Fibroblast of lung (primary cell): ENCODE data around the gene KCND3. TPM values are rescaled to one million over a fixed set of nuclear protein-coding genes. Genes with fewer than 3 reads are reported as not detected.

ENCODE experiments used
- DNase-seq, 2 donors: peaks; one replicate each; pipeline versions ENCODE4 v3.0.0 to v3.0.0-alpha.2; 2010; ENCODE audit warnings: low read depth in 2 of 2
- H2AFZ ChIP-seq: 2 replicates; pipeline ENCODE4 v1.5.1; 2012; ENCODE audit warnings: low read length, control low read depth, inconsistent platforms
- H3K27ac ChIP-seq: 2 replicates; pipeline ENCODE4 v1.5.1; 2011; ENCODE audit warnings: low read length, control low read depth; ENCODE audit not compliant: insufficient read depth
- H3K27me3 ChIP-seq: 2 replicates; pipeline ENCODE4 v1.5.1; 2011; ENCODE audit warnings: mild to moderate bottlenecking, low read length; ENCODE audit not compliant: control insufficient read depth, insufficient read depth
- H3K36me3 ChIP-seq: 2 replicates; pipeline ENCODE4 v1.5.1; 2011; ENCODE audit warnings: low read length; ENCODE audit not compliant: control insufficient read depth, insufficient read depth
- H3K4me1 ChIP-seq: 2 replicates; pipeline ENCODE4 v1.5.1; 2011; ENCODE audit warnings: low read length; ENCODE audit not compliant: control insufficient read depth, insufficient read depth; ENCODE audit errors: extremely low read depth
- H3K4me2 ChIP-seq: 2 replicates; pipeline ENCODE4 v1.5.1; 2011; ENCODE audit warnings: low read length, control low read depth; ENCODE audit not compliant: insufficient read depth; ENCODE audit errors: extremely low read depth
- H3K4me3 ChIP-seq, 4 experiments: fragments of 200-600 bp in 1 of 4; sonication (generic) in 1 of 4; replicated peaks in 1 of 4; 2 replicates each; pipeline ENCODE4 v1.5.1; 2011 to 2016; ENCODE audit warnings: low read length in 4 of 4, low read depth in 3 of 4, mild to moderate bottlenecking in 3 of 4, control low read depth in 2 of 4, inconsistent platforms in 1 of 4, mixed read lengths in 1 of 4; ENCODE audit not compliant: insufficient read depth in 1 of 4; ENCODE audit errors: control extremely low read depth in 1 of 4
- H3K79me2 ChIP-seq: 2 replicates; pipeline ENCODE4 v1.5.1; 2012; ENCODE audit warnings: mild to moderate bottlenecking, low read length, inconsistent platforms; ENCODE audit not compliant: control insufficient read depth, insufficient read depth
- H3K9ac ChIP-seq: 2 replicates; pipeline ENCODE4 v1.5.1; 2011; ENCODE audit warnings: mild to moderate bottlenecking, low read length, control low read depth; ENCODE audit not compliant: insufficient read depth
- H3K9me3 ChIP-seq: 2 replicates; pipeline ENCODE4 v1.5.1; 2012; ENCODE audit warnings: low read depth, low read length; ENCODE audit not compliant: control insufficient read depth, insufficient read depth
- H4K20me1 ChIP-seq: 2 replicates; pipeline ENCODE4 v1.5.1; 2011; ENCODE audit warnings: low read length; ENCODE audit not compliant: control insufficient read depth, insufficient read depth; ENCODE audit errors: extremely low read depth
- CTCF ChIP-seq, 2 donors: IDR thresholded peaks in 1 of 2; conservative IDR thresholded peaks in 1 of 2; 1 replicate in 1 of 2; 2 replicates in 1 of 2; pipeline ENCODE4 v1.5.1; 2011 to 2012; ENCODE audit warnings: low read length in 2 of 2, control low read depth in 1 of 2, inconsistent platforms in 1 of 2, low read depth in 1 of 2, mild to moderate bottlenecking in 1 of 2
- EZH2 ChIP-seq: IDR thresholded peaks from 2 replicates; pipeline ENCODE4 v1.5.1; 2012; ENCODE audit warnings: low read length, control low read depth, mild to moderate bottlenecking; ENCODE audit errors: missing control alignments
- polyA plus RNA-seq, 2 donors: library from polyadenylated mRNA; depleted of rRNA in 1 of 2; stranded (reverse) in 1 of 2; unstranded in 1 of 2; fragments of >200 nt; gene quantifications; 2 replicates each; pipeline ENCODE4 v1.2.1, GENCODE V29; 2011 to 2012; ENCODE audit warnings: missing spikeins in 1 of 2
- total RNA-seq: library from RNA; depleted of rRNA; stranded (reverse); fragments of >200 nt; gene quantifications from 2 replicates; pipeline ENCODE4 v1.2.1, GENCODE V29; 2014

The KCND3 gene
- total and polyA plus RNA-seq, 2 donors (not counting 1 experiment from before 2014, with no cell fraction given): 0.66 to 9.3 TPM

GRCh38 chr1:111856411-111857185 is 132.9 kb downstream of the KCND3 start:
- H3K9me3 ChIP-seq: no peaks in the 10 kb centered on the region
- no peaks in the 10 kb centered on the region for H3K4me1 ChIP-seq
- H3K9ac ChIP-seq: no peak overlapping the region
- H3K36me3 ChIP-seq: no peaks in the 10 kb centered on the region
- no peaks in the 10 kb centered on the region for H3K79me2 ChIP-seq
- no peak for DNase-seq
- no peak overlapping the region for H3K27ac ChIP-seq
- no peaks in the 10 kb centered on the region for H4K20me1 ChIP-seq
- TF ChIP-seq CTCF (conservative IDR thresholded peaks at IDR 0.05 in 1 of 2, IDR thresholded peaks at IDR 0.05 in 1 of 2; ENCODE audit: low read depth in 1 of 2, low read length in 2 of 2): no peak
- no peak for TF ChIP-seq EZH2
- H2AFZ ChIP-seq: no peak overlapping the region
- H3K27me3 ChIP-seq: peaks cover 9% of the 10 kb centered on the region
- H3K4me2 ChIP-seq: no peak overlapping the region
- H3K4me3 ChIP-seq: no peak overlapping the region

GRCh38 chr1:111855260-111855659 is 134.2 kb downstream of the KCND3 start:
- H3K36me3 ChIP-seq: no peaks in the 10 kb centered on the region
- H3K4me1 ChIP-seq: no peaks in the 10 kb centered on the region
- no peak overlapping the region for H3K4me2 ChIP-seq
- H3K9ac ChIP-seq: no peak overlapping the region
- H3K27me3 ChIP-seq: peaks cover 9% of the 10 kb centered on the region
- TF ChIP-seq CTCF (conservative IDR thresholded peaks at IDR 0.05 in 1 of 2, IDR thresholded peaks at IDR 0.05 in 1 of 2; ENCODE audit: low read depth in 1 of 2, low read length in 2 of 2) (no peak), EZH2 (no peak)
- no peaks in the 10 kb centered on the region for H3K79me2 ChIP-seq
- H2AFZ ChIP-seq: no peak overlapping the region
- no peaks in the 10 kb centered on the region for H4K20me1 ChIP-seq
- H3K9me3 ChIP-seq: no peaks in the 10 kb centered on the region
- no peak overlapping the region for H3K27ac ChIP-seq
- DNase-seq: no peak
- H3K4me3 ChIP-seq: no peak overlapping the region

- DNase-seq: no peak
- H3K4me1 ChIP-seq: no peaks in the 10 kb centered on the region
- no peak for TF ChIP-seq EZH2
- TF ChIP-seq CTCF (conservative IDR thresholded peaks at IDR 0.05 in 1 of 2, IDR thresholded peaks at IDR 0.05 in 1 of 2; ENCODE audit: low read depth in 1 of 2, low read length in 2 of 2): no peak
- no peak overlapping the region for H3K9ac ChIP-seq
- H3K4me3 ChIP-seq: no peak overlapping the region
- no peaks in the 10 kb centered on the region for H3K79me2 ChIP-seq
- no peak overlapping the region for H3K4me2 ChIP-seq
- peaks cover 11% of the 10 kb centered on the region for H3K27me3 ChIP-seq
- no peak overlapping the region for H3K27ac ChIP-seq
- no peaks in the 10 kb centered on the region for H3K9me3 ChIP-seq
- H3K36me3 ChIP-seq: no peaks in the 10 kb centered on the region
- H4K20me1 ChIP-seq: no peaks in the 10 kb centered on the region
- no peak overlapping the region for H2AFZ ChIP-seq
Observed at GRCh38 chr1:111852261-111852721, 137.2 kb downstream of the KCND3 start.
